Measurements from ENCODE around the gene LRRC30. TPM values are rescaled to one million over a fixed set of nuclear protein-coding genes. Genes with fewer than 3 reads are reported as not detected.
"Not testable (repeated sequence)": the region's sequence is repeated elsewhere in the genome, so short reads cannot be mapped to it uniquely, and the experiment has no call there.

LRRC30 gene
- total and polyA plus RNA-seq, 2 of the 4 experiments (the other 2 are of a cell fraction) = not detected

DNA sequence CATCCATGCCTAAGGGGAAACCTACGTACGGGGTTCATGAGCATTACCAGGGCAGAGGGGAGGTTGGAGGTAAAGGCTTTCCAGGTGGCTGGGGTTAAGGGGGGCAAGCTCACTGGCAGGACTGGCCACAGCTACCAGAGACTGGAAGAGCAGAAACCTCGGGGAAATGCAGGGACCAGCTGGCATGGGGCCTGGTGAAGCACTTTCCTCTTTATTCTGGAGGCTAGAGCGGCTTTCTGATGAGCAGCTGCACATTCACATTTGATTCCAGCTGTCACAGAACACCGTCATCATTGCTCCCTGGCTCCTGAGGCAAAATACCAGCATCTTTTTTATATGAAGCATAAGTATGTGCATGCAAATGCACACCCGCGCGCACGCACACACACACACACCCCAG, 28.7 kb upstream of the LRRC30 start:
- CTCF ChIA-PET = no interaction called here
- Histone ChIP-seq H2BK120ac (ENCODE audit: low read depth, low read length) (no peak overlapping the region), H3K4ac (ENCODE audit: low read depth, low read length) (no peak overlapping the region), H3K14ac (replicated peaks; ENCODE audit: low read depth, low read length) (no peak overlapping the region), H2BK20ac (ENCODE audit: low read depth, low read length) (no peak overlapping the region), H4K20me1 (ENCODE audit: insufficient read depth, low read length) (no peaks in the 10 kb centered on the region), H3K36me3 (ENCODE audit: control insufficient read depth, insufficient read depth, low read length) (no peaks in the 10 kb centered on the region), H3K4me2 (ENCODE audit: low read depth, low read length) (no peak overlapping the region), H3K4me3 (ENCODE audit: insufficient read depth, low read depth, low read length) (no peak overlapping the region), H2AFZ (replicated peaks; ENCODE audit: low read length, poor library complexity) (no peak overlapping the region), H3K56ac (ENCODE audit: extremely low read depth, insufficient read depth, low read length) (no peak overlapping the region), H4K8ac (ENCODE audit: low read depth in 2 of 2, low read length in 2 of 2) (no peak overlapping the region), H3K23ac (ENCODE audit: low read depth, low read length) (no peak overlapping the region), H3K9ac (ENCODE audit: low read depth, low read length) (no peak overlapping the region), H2BK15ac (ENCODE audit: low read depth, low read length) (no peak overlapping the region), H4K5ac (ENCODE audit: low read depth, low read length) (no peak overlapping the region), H3K27ac (ENCODE audit: insufficient read depth, low read length) (no peak overlapping the region), H3K4me1 (ENCODE audit: control insufficient read depth, insufficient read depth, low read length) (peaks cover 1% of the 10 kb centered on the region; the same call in 1 of the 2 replicates), H3K18ac (ENCODE audit: low read depth, low read length) (no peak overlapping the region), H2BK5ac (ENCODE audit: low read depth, low read length, poor library complexity, severe bottlenecking) (no peak overlapping the region), H3K79me1 (ENCODE audit: low read depth in 1 of 2, low read length in 2 of 2) (no peaks in the 10 kb centered on the region), H4K91ac (ENCODE audit: insufficient read depth, low read depth, low read length) (no peak overlapping the region), H3K9me3 (ENCODE audit: control insufficient read depth, insufficient read depth, low read length) (no peaks in the 10 kb centered on the region), H2AK9ac (replicated peaks; ENCODE audit: low read depth, low read length, poor library complexity) (no peak overlapping the region), H3K27me3 (ENCODE audit: control insufficient read depth, insufficient read depth, low read length) (no peaks in the 10 kb centered on the region; the same call in none of the 2 replicates), H3K9me1 (ENCODE audit: insufficient read depth, low read length) (no peaks in the 10 kb centered on the region), H2AK5ac (ENCODE audit: low read depth, low read length) (no peak overlapping the region)
- POLR2A ChIA-PET (ENCODE audit: unreplicated experiment) = no interaction called here
- dilution Hi-C loops (cut with HindIII; ENCODE audit: low sequenced_read_pairs, unreplicated experiment) = no loop called here
- in situ Hi-C loops (cut with MboI; ENCODE audit: low sequenced_read_pairs) = no loop called here
- 43% methylated on average over 1 of the region's 9 CpGs; no CpG with 5 or more reads in 1 of the 2 experiments for WGBS, 2 experiments (ENCODE audit: extremely low coverage in 2 of 2, insufficient read length in 1 of 2)
- TF ChIP-seq POLR2A (IDR thresholded peaks at IDR 0.05; ENCODE audit: low read depth, low read length) (no peak), MXI1 (IDR thresholded peaks at IDR 0.05; ENCODE audit: borderline replicate concordance, low read depth, low read length) (no peak), RFX5 (IDR thresholded peaks at IDR 0.05; ENCODE audit: low read depth, low read length) (no peak), RCOR1 (IDR thresholded peaks at IDR 0.05; ENCODE audit: insufficient replicate concordance, low read length) (no peak), FOS (IDR thresholded peaks at IDR 0.05; ENCODE audit: low read depth, low read length) (no peak), CHD1 (IDR thresholded peaks at IDR 0.05; ENCODE audit: low read depth, low read length) (no peak)
- TF ChIP-seq, protein P1, sequence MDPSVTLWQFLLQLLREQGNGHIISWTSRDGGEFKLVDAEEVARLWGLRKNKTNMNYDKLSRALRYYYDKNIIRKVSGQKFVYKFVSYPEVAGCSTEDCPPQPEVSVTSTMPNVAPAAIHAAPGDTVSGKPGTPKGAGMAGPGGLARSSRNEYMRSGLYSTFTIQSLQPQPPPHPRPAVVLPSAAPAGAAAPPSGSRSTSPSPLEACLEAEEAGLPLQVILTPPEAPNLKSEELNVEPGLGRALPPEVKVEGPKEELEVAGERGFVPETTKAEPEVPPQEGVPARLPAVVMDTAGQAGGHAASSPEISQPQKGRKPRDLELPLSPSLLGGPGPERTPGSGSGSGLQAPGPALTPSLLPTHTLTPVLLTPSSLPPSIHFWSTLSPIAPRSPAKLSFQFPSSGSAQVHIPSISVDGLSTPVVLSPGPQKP (IDR thresholded peaks at IDR 0.05; ENCODE audit: borderline replicate concordance, low read depth, low read length) = no peak
- no peak for ATAC-seq (ENCODE audit: low read depth)
- intact Hi-C loops (cut with micrococcal nuclease) = no loop called here
- DNase-seq = no peak
- BruUV-seq (replicated peaks) = no TSS peak

DNA sequence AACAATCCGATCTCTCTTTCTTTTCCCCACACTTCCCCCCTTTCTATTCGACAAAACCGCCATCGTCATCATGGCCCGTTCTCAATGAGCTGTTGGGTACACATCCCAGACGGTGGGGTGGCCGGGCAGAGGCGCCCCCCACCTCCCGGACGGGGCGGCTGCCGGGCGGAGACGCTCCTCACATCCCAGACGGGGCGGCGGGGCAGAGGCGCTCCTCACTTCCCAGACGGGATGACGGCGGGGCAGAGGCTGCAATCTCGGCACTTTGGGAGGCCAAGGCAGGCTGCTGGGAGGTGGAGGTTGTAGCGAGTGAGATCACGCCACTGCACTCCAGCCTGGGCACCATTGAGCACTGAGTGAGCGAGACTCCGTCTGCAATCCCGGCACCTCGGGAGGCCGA, 27.3 kb upstream of the LRRC30 start:
- WGBS, 2 experiments (ENCODE audit: extremely low coverage in 2 of 2, insufficient read length in 1 of 2) = no CpG with 5 or more reads among the region's 29 CpGs
- H3K4me3 ChIP-seq (ENCODE audit: insufficient read depth, low read depth, low read length); in situ Hi-C loops (cut with MboI; ENCODE audit: low sequenced_read_pairs); H2BK5ac ChIP-seq (ENCODE audit: low read depth, low read length, poor library complexity, severe bottlenecking); H4K20me1 ChIP-seq (ENCODE audit: insufficient read depth, low read length); H3K9me1 ChIP-seq (ENCODE audit: insufficient read depth, low read length); H2BK20ac ChIP-seq (ENCODE audit: low read depth, low read length); H2BK15ac ChIP-seq (ENCODE audit: low read depth, low read length); H2AK9ac ChIP-seq (replicated peaks; ENCODE audit: low read depth, low read length, poor library complexity); H3K23ac ChIP-seq (ENCODE audit: low read depth, low read length); CTCF ChIA-PET; H3K14ac ChIP-seq (replicated peaks; ENCODE audit: low read depth, low read length); H4K91ac ChIP-seq (ENCODE audit: insufficient read depth, low read depth, low read length); H3K9ac ChIP-seq (ENCODE audit: low read depth, low read length); H3K4me1 ChIP-seq (ENCODE audit: control insufficient read depth, insufficient read depth, low read length); H2AFZ ChIP-seq (replicated peaks; ENCODE audit: low read length, poor library complexity); H2BK120ac ChIP-seq (ENCODE audit: low read depth, low read length); H4K8ac ChIP-seq (ENCODE audit: low read depth in 2 of 2, low read length in 2 of 2); H3K4ac ChIP-seq (ENCODE audit: low read depth, low read length); BruUV-seq (replicated peaks); H3K36me3 ChIP-seq (ENCODE audit: control insufficient read depth, insufficient read depth, low read length); H3K56ac ChIP-seq (ENCODE audit: extremely low read depth, insufficient read depth, low read length); H3K4me2 ChIP-seq (ENCODE audit: low read depth, low read length); DNase-seq; H3K79me1 ChIP-seq (ENCODE audit: low read depth in 1 of 2, low read length in 2 of 2); intact Hi-C loops (cut with micrococcal nuclease); H3K27me3 ChIP-seq (ENCODE audit: control insufficient read depth, insufficient read depth, low read length); H4K5ac ChIP-seq (ENCODE audit: low read depth, low read length); H3K9me3 ChIP-seq (ENCODE audit: control insufficient read depth, insufficient read depth, low read length); H3K27ac ChIP-seq (ENCODE audit: insufficient read depth, low read length); ATAC-seq (ENCODE audit: low read depth); POLR2A ChIA-PET (ENCODE audit: unreplicated experiment); dilution Hi-C loops (cut with HindIII; ENCODE audit: low sequenced_read_pairs, unreplicated experiment); H3K18ac ChIP-seq (ENCODE audit: low read depth, low read length); H2AK5ac ChIP-seq (ENCODE audit: low read depth, low read length): not testable (repeated sequence)

Data from IMR-90 (cell line).